Nephron progenitor cell (in vitro differentiated cells): Measurements from ENCODE around the gene DDAH1.
A peak's percentile ranks its signal among the peaks of the same experiment; 100 is the strongest.

Experiments
- DNase-seq: peaks from one replicate; pipeline ENCODE4 v3.0.0; 2021
- H3K27ac Mint-ChIP-seq: 2 replicates; pipeline ENCODE4 v1.8.0; 2021; ENCODE audit warnings: mild to moderate bottlenecking, moderate library complexity, mixed read lengths
- H3K27me3 Mint-ChIP-seq: 2 replicates; pipeline ENCODE4 v1.8.0; 2021; ENCODE audit warnings: mild to moderate bottlenecking, low read depth, mixed read lengths; ENCODE audit not compliant: poor library complexity
- H3K36me3 Mint-ChIP-seq: 2 replicates; pipeline ENCODE4 v1.8.0; 2021; ENCODE audit warnings: low read depth, mixed read lengths
- H3K4me1 Mint-ChIP-seq: 2 replicates; pipeline ENCODE4 v1.8.0; 2021; ENCODE audit warnings: mixed read lengths
- H3K4me3 Mint-ChIP-seq: 2 replicates; pipeline ENCODE4 v1.8.0; 2021; ENCODE audit warnings: mild to moderate bottlenecking, moderate library complexity, mixed read lengths
- H3K9me3 Mint-ChIP-seq: 2 replicates; pipeline ENCODE4 v1.8.0; 2021; ENCODE audit warnings: mild to moderate bottlenecking, moderate library complexity, mixed read lengths
- TF ChIP-seq, protein P1 (sequence below): fragments of 200-600 bp; sonication (generic); IDR thresholded peaks from 2 replicates; pipeline ENCODE4 v1.5.0; 2021; ENCODE audit warnings: antibody characterized with exemption

DDAH1 gene

DNA sequence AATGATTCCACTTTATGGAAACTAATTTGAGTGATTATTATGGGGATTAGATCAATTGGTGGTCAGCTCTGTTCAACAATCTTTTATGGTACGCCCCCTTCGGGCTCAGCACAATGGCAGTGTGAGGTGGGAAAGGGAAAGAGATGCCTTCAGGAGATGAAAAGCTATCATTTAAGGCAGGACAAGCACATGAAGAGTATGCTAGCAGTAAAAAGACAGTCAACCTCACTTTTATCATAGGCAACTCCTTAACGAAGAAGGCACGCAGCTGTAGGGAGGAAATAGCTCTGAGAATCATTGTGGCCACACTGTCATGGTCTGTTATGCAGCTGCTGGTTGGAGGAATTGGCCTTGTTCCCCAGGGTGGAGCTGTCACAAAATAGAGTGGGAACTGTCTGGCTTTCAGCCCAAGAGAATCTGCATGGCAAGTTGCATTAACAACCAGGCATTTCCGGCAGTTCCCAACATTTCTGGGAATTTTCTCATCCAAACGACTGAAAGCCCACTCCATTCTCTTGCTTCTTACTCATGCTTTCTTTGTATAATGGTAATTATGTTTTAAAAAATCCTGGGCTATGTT lies 134.2 kb downstream of the DDAH1 start:
- Mint-ChIP-seq H3K4me1 (no peaks in the 10 kb centered on the region), H3K36me3 (peaks cover 21% of the 10 kb centered on the region), H3K27ac (peak overlapping the region; percentile 74), H3K9me3 (peaks cover 14% of the 10 kb centered on the region), H3K27me3 (peaks cover 3% of the 10 kb centered on the region), H3K4me3 (no peak overlapping the region)
- TF ChIP-seq, protein P1, sequence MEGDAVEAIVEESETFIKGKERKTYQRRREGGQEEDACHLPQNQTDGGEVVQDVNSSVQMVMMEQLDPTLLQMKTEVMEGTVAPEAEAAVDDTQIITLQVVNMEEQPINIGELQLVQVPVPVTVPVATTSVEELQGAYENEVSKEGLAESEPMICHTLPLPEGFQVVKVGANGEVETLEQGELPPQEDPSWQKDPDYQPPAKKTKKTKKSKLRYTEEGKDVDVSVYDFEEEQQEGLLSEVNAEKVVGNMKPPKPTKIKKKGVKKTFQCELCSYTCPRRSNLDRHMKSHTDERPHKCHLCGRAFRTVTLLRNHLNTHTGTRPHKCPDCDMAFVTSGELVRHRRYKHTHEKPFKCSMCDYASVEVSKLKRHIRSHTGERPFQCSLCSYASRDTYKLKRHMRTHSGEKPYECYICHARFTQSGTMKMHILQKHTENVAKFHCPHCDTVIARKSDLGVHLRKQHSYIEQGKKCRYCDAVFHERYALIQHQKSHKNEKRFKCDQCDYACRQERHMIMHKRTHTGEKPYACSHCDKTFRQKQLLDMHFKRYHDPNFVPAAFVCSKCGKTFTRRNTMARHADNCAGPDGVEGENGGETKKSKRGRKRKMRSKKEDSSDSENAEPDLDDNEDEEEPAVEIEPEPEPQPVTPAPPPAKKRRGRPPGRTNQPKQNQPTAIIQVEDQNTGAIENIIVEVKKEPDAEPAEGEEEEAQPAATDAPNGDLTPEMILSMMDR: no peak
- DNase-seq: no peak

DNA sequence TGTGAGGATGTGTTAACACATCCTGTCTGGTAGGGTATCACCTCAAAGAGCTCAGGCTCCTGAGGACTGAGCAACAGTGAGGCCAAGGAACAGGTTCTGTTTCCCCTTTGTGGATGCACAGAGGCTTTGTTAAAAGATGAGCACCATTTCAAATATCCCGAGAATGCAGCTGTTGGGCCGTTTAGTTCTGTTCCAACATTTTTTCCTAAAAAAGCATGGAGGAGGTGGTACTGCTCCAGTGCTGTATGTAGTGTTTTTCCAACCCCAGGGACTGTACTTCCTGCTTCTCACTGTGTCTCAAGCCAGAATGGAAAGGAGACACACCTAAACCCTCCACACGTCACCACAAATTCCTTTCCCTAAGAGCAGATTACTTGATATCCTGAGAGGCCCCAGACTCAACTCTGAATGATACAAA lies 134.7 kb downstream of the DDAH1 start:
- H3K27ac Mint-ChIP-seq: peak overlapping the region; percentile 74
- H3K27me3 Mint-ChIP-seq: peaks cover 3% of the 10 kb centered on the region
- no peak overlapping the region for H3K4me3 Mint-ChIP-seq
- no peaks in the 10 kb centered on the region for H3K4me1 Mint-ChIP-seq
- DNase-seq: no peak
- TF ChIP-seq, protein P1: no peak
- peaks cover 14% of the 10 kb centered on the region for H3K9me3 Mint-ChIP-seq
- peaks cover 21% of the 10 kb centered on the region for H3K36me3 Mint-ChIP-seq

DNA sequence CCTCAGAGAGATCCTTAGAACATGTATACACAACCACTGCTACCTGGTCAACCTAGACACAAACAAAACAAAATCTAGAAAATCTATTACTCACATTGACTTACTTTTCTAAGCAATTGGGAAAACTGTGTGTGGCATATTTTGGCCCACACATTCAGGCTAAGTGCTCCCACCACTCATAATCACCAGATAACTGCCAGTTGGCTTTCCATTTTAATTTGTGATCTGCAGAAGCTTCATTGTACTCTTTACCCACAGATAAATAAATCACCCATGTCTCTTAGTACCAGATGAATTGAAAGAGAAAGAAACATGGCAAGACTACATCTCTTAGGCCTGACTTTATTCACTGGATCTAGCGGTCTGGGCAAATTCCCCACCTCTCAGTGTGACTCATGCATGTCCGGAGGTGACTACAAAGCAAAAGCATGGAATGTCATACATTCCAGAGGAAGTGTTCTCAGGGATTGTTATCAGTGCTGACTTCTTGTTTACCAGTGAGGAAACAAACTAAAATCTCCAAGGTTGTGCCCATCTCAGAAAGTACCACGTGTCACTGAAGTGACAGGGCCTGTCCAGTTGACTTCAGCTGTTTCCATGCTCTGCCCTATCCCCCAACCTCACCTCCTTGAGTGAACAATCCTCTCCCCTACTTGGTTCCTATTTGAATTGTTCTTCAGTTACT lies 136.1 kb downstream of the DDAH1 start:
- Mint-ChIP-seq H3K4me1 (no peaks in the 10 kb centered on the region), H3K27me3 (no peaks in the 10 kb centered on the region), H3K4me3 (no peak overlapping the region), H3K36me3 (peaks cover 9% of the 10 kb centered on the region), H3K9me3 (peaks cover 9% of the 10 kb centered on the region), H3K27ac (no peak overlapping the region)
- DNase-seq: no peak
- TF ChIP-seq, protein P1: no peak

DNA sequence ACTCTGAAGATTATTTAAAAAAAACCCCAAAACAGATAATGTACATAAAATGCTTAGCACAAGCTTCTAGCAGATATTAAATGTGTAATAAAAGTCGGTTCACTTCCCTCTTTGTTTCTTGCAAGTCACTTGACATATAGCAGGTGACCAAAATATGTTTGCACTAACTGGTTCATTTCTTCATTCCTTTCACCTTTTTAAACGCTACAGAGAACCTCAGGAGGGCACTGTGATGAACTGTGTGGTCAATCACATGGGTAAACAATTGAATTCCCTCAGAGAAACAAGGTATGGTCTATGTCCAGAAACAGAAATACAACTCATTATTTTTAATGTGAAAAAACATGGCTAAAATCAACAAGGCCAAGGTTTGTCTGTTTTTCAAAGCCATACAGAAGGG lies 137.2 kb downstream of the DDAH1 start:
- Mint-ChIP-seq H3K4me3 (no peak overlapping the region), H3K4me1 (no peaks in the 10 kb centered on the region), H3K27ac (no peak overlapping the region), H3K9me3 (no peaks in the 10 kb centered on the region), H3K36me3 (no peaks in the 10 kb centered on the region), H3K27me3 (no peaks in the 10 kb centered on the region)
- TF ChIP-seq, protein P1: no peak
- no peak for DNase-seq

DNA sequence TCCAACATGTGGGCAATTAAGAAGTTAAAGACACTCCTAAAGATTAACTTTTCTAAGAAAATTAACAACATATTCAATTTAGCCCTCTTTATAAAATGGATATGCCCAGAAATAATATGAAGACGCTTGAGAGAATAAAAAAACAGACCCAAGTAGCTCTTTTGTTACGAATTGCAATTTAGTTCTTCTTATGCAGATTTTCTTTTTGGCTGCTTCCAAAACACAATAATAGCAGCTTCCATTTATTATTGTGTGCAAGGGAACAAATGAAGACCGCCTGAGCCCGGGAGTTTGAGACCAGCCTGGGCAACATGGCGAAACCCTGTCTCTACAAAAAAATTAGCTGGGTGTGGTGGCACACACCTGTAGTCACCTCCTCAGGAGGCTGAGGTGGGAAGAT lies 138.1 kb downstream of the DDAH1 start:
- no peak for DNase-seq
- Mint-ChIP-seq H3K9me3 (no peaks in the 10 kb centered on the region), H3K36me3 (no peaks in the 10 kb centered on the region), H3K27me3 (no peaks in the 10 kb centered on the region), H3K27ac (no peak overlapping the region), H3K4me1 (no peaks in the 10 kb centered on the region), H3K4me3 (no peak overlapping the region)
- TF ChIP-seq, protein P1: no peak

DNA sequence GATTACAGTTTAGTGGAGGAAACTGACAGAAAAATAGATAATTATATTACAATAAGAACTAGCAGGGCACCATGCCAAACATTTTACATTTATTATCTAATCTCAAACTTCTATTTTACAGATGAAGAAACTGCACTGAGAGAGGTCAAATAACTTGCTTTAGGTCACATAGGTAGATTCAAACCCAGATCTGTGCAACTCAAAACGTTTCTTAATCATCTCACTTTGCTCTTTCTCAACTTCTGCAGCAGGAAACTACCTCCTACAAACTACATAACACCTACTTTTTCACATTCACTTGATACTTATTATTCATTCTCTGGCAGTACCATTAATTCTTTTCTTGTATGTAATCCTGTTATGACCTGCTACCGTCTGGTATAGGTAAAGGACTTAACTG lies 138.6 kb downstream of the DDAH1 start:
- Mint-ChIP-seq H3K27me3 (no peaks in the 10 kb centered on the region), H3K27ac (no peak overlapping the region), H3K36me3 (no peaks in the 10 kb centered on the region), H3K9me3 (no peaks in the 10 kb centered on the region), H3K4me3 (no peak overlapping the region), H3K4me1 (no peaks in the 10 kb centered on the region)
- TF ChIP-seq, protein P1: no peak
- no peak for DNase-seq
